ENCODE measurements around the gene SLIT3.

DNA sequence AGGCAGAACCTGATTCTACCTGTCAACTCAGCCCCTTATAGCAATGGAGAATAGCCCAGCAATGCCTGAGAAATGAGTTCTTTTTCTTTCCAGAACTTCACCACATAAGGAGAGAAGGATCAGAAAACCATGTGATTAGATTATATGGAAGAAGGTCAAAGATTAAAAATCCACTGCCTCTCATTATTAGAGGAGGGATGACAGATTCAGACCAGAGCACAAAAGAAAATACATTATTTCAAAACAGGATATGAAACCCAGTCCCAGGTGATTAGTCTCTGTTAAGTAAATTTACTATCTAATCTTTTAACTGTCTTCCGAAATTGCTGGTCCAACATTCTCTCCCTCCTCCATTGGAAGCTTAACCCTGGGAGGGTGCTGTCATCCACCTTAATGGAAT, 322.4 kb downstream of the SLIT3 start:
- TF ChIP-seq POLR2AphosphoS5 (IDR thresholded peaks at IDR 0.05; ENCODE audit: control insufficient read depth, insufficient read depth, low read depth, low read length) (no peak), POLR2AphosphoS2 (IDR thresholded peaks at IDR 0.05; ENCODE audit: low read length) (no peak), MXI1 (IDR thresholded peaks at IDR 0.05; ENCODE audit: low read depth, low read length) (no peak), ZNF384 (IDR thresholded peaks at IDR 0.05; ENCODE audit: low read depth, low read length) (no peak), HNRNPLL (IDR thresholded peaks at IDR 0.05; ENCODE audit: low read depth, low read length, poor library complexity, severe bottlenecking) (no peak), KAT8 (IDR thresholded peaks at IDR 0.05; ENCODE audit: low read depth) (no peak), ZSCAN32 (CRISPR knock-in tag; IDR thresholded peaks at IDR 0.05) (no peak)
- TF ChIP-seq, protein P1, sequence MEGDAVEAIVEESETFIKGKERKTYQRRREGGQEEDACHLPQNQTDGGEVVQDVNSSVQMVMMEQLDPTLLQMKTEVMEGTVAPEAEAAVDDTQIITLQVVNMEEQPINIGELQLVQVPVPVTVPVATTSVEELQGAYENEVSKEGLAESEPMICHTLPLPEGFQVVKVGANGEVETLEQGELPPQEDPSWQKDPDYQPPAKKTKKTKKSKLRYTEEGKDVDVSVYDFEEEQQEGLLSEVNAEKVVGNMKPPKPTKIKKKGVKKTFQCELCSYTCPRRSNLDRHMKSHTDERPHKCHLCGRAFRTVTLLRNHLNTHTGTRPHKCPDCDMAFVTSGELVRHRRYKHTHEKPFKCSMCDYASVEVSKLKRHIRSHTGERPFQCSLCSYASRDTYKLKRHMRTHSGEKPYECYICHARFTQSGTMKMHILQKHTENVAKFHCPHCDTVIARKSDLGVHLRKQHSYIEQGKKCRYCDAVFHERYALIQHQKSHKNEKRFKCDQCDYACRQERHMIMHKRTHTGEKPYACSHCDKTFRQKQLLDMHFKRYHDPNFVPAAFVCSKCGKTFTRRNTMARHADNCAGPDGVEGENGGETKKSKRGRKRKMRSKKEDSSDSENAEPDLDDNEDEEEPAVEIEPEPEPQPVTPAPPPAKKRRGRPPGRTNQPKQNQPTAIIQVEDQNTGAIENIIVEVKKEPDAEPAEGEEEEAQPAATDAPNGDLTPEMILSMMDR (IDR thresholded peaks at IDR 0.05 in 2 of 3, conservative IDR thresholded peaks at IDR 0.05 in 1 of 3; ENCODE audit: insufficient read depth in 2 of 3, low read depth in 1 of 3, low read length in 3 of 3): no peak
